HK-2 (cell line): Measurements from ENCODE around the gene ZNF77.
"Not testable (repeated sequence)": the region's sequence is repeated elsewhere in the genome, so short reads cannot be mapped to it uniquely, and the experiment has no call there.

ENCODE experiments used
- DNase-seq: peaks from one replicate; pipeline ENCODE4 v3.0.0-alpha.2; 2018; ENCODE audit not compliant: unreplicated experiment

ZNF77 gene

DNA sequence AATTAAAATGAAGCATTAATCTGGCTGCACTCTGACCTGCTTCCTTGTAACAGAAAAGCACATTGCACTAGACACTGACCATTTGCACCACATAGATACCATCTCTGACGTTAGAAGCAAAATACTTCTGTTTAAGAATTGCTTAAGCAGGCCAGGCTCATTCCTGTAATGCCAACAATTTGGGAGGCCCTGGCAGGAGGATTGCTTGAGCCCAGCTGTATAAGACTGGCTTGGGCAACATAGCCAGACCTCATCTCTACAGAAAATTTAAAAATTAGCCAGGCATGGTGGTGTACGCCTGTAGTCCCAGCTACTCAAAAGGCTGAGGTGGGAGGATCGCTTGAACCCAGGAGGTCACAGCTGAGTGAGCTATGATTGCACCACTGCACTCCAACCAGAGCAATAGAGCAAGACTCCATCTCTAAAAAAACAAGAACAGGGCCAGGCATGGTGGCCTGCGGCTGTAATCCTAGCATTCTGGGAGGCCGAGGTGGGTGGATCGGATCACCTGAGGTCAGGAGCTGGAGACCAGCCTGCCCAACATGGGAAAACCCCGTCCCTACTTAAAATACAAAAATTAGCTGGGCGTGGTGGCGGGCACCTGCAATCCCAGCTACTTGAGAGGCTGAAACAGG lies 25.5 kb upstream of the ZNF77 start:
- DNase-seq = peak; percentile 28

DNA sequence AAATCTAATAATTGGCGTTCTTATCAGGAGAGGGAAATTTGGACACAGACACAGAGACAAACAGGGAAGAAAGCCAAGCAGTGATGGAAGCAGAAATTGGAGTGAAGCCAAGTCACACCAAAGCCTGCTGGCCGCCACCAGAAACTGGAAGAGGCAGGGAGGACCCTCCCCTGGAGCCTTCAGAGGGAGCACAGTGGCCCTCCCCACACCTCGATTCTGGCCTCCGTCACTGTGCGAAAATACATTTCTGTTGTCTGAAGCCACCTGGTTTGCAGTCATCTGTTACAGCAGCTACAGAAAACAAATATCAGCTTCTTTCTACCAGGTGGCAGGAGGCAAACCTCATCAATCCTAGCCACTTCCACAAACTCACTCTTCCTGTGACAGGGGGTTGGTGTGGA lies 24.3 kb upstream of the ZNF77 start:
- no peak for DNase-seq

DNA sequence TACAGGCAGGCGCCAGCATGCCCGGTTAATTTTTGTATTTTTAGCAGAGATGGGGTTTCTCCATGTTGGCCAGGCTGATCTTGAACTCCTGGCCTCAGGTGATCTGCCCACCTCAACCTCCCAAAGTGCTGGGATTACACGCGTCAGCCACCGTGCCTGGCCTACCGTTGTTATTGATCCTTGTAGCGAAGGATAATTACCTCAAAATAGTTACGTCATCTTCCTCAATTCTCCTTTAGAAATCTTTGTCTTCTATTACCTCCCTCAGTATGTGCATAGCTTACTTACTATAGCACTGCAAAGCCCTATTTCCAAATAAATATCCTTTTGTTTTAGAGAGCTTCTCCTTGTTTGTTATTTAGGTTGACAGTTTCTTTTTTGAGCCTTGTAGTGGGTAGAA lies 23.2 kb upstream of the ZNF77 start:
- no peak for DNase-seq

DNA sequence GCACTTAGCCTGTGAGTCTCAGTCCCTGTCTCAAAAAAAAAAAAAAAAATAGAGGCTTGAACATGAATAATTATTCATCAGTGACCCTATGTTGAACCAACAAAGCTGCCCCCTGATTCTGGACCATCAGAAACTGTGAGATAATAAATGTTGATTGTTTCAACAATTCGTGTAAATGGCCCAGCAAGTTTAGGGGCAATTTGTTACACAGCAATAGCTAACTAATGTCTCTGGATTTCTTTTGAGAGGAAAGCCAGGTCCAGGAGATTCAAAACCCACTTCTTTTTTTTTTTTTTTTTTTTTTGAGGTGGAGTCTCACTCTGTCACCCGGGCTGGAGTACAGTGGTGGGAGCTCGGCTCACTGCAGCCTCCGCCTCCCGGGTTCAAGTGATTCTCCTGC lies 20.1 kb upstream of the ZNF77 start:
- DNase-seq = no peak

DNA sequence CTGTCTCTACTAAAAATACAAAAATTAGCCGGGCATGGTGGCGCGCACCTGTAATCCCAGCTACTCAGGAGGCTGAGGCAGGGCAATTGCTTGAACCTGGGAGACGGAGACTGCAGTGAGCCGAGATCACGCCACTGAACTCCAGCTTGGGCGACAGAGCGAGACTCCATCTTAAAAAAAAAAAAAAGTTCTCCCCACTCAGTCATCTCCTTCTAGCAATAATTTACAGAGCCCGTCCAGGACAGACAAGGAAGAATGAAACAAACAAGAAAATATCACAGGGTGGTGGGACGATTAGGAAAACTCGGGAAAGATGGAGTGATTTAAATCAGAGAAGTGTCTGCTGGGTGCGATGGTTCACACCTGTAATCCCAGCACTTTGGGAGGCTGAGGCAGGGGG lies 18.9 kb upstream of the ZNF77 start:
- DNase-seq = not testable (repeated sequence)

DNA sequence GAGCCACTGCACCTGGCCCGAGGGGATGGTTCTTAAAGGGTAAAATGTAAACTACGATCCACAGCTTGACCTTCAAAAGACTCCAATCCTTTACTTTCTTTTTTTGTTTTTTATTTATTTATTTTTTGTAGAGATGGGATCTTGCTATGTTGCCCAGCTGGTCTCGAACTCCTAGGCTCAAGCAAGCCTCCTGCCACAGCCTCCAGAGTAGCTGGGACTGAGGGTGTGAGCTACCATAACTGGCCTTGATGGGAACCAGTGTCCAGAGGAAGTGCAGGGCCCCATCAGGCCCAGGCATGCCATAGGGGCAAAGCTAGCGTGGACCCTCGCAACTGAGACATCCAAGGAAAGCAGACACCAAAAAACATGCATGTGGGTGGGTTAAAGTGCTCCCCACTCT lies 18.4 kb upstream of the ZNF77 start:
- DNase-seq = no peak

DNA sequence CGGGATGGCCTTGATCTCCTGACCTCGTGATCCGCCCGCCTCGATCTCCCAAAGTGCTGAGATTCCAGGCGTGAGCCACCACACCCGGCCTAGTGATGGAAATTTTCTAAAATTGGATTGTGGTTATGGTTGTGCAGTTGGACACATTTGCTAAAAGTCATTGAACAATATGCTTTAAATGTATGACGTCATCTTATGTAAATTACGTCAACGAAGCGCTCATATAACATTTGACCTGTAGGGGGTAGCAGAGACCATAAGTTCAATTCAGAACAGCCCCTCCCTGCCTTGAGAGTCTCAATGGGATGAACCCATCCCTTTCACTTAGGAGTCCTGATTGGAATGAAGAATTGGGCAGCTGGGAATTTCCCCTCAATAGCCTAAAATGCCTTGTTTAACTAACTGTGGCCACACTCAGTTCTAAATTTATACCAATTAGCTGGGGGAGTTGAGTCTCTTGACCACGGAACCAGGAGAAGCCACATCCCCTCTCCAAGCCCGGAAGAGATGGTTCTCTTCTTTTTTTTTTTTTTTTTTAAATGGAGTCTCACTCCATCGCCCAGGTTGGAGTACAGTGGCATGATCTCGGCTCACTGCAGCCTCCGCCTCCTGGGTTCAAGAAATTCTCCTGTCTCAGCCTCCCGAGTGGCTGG lies 17.4 kb upstream of the ZNF77 start:
- peak; percentile 41 for DNase-seq

DNA sequence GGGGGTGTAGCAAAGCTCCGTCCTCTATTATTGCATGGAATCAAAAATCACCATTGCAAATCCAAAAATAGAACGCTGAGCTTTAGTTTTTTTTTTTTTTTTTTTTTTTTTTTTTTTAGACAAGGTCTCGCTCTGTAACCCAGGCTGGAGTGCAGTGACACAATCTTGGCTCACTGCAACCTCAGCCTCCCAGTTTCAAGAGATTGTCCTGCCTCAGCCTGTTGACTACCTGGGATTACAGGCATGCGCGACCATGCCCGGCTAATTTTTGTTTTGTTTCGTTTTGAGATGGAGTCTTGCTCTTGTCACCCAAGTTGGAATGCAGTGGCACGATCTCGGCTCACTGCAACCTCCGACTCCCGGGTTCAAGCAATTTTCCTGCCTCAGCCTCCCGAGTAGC lies 15.3 kb upstream of the ZNF77 start:
- DNase-seq = no peak

DNA sequence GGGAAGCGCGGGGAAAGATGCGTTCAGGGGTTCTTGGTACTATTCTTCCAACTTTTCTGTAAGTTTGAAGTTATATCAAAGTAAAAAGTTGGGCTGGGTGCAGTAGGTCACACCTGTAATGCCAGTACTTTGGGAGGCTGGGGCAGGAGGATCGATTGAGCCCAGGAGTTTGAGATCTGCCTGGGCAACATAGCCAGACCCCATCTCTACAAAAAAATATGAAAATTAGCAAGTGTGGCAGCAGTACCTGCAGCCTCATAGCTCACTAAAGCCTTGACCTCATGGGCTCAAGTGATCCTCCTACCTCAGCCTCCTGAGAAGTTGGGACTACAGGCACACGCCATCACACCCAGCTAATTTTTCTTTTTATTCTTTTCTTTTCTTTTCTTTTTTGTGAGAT lies 12.4 kb upstream of the ZNF77 start:
- no peak for DNase-seq

DNA sequence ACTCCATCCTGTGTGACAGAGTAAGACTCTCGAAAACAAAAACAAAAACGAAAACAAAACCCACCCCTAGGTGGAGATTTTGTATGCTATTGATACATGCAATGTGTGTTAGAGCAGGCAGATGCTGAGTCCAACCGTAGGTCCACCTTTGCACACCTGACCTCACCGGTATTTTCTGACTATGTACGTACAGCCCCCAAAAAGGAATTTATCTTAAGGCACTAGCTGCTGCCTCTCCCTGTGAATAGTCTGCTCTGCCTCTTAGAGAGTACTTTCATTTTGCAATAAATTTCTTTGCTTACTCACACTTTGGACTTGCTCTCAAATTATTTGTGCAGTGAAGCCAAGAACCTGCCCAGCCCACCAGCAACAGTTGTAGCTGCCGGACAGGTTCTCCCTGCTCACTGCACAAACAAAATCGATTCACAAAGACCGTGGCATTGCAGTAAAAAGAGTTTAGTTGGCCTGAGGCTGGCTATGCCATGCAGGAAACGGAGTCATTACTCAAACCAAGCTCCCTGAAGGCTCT lies 8.2 kb upstream of the ZNF77 start:
- DNase-seq = no peak

DNA sequence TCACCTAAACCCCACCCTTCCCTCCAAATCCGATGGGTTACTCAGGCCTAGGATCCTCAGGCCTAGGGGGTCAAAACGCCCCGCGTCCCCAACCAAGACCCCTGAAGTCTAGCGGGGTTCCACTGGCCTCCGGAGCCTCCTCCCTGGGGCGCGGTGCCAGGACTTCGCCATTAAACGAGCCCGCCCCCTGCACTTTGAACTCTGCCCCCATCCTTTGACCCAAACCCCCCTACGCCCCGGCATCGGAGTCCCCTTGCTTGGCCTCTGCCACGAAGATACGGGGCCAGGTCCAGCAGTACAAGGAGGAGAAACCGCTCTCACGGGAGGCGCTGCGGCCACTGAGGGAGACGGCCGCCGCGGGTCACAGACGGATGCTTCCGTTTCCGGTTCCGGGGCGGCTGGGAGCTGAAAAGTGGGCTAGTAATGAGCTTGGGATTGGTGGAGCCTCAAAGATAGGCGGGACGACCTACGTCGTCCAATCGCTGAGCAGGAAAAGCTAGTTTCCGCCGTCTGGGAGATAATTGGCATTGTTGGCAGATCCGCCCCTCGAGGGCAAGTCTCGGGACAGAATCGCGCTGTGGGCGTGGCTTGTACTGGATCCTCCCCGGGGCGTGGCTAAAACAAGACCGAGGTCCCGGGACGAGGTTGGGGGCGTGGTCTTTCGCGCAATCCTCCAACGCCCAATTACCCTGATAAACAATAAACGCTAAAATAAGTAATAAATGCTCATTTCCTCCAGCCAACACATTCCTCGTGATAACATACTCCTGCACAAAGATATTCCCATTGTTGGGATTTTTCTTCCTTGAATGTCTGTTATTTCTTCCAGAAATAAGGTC lies 5.7 kb upstream of the ZNF77 start:
- DNase-seq = peak; percentile 100

DNA sequence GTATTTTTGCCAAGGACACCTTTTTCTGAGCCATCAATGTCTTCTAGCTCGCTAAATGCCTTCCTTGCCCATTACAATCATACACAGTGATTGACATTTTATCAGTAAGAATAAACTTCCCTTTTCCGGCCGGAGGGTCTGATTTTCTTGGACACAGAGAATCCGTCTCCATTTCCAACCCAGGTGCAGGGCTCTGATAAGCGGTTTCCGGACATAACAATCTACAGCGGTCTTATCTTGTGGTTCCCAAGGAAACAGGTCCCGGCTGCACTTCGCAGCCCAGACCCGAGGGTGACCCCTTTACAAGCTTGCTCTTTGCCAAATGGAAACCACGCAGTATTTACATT lies 5.1 kb upstream of the ZNF77 start:
- DNase-seq = no peak

DNA sequence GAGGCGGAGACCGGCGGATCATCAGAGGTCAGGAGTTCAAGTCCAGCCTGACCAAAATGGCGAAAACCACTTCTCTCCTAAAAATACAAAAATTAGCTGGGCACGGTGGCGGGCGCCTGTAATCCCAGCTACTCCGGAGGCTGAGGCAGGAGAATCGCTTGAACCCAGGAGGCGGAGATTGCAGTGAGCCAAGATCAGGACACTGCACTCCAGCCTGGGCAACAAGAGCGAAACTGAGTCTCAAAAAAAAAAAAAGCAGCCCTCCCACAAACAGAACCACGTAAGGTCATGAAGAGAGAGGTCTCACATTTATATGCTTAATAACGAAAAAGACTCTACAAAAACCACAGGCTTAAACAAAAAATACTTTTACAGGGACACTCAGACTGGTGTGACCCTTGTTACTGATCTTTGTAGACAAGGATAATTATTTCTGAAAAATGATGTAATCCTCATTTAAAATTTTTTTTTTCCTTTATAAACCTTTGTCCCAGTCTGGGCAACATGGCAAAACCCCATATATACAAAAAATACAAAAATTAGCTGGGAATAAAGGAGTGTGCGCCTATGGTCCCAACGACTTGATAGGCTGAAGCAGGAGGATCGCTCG lies 909 bp upstream of the ZNF77 start:
- no peak for DNase-seq

DNA sequence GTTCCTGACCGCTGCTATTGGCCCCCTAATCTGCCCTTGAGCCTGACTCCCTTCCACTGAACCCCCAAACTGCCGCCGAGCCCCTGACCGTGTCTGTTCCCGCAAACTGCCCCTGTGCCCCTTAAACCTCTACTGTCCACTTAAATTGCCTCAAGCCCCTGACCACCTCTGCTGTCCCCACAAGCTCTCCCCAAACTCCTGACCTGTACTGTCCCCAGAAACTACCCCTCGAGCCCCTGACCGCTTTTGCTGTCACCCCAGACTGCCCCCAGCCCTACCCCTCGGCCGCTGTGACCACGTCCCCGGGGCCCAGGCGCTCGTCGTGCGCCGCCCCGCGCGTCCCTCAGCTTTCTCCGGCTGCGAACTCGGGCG lies 382 bp downstream of the ZNF77 start:
- no peak for DNase-seq

DNA sequence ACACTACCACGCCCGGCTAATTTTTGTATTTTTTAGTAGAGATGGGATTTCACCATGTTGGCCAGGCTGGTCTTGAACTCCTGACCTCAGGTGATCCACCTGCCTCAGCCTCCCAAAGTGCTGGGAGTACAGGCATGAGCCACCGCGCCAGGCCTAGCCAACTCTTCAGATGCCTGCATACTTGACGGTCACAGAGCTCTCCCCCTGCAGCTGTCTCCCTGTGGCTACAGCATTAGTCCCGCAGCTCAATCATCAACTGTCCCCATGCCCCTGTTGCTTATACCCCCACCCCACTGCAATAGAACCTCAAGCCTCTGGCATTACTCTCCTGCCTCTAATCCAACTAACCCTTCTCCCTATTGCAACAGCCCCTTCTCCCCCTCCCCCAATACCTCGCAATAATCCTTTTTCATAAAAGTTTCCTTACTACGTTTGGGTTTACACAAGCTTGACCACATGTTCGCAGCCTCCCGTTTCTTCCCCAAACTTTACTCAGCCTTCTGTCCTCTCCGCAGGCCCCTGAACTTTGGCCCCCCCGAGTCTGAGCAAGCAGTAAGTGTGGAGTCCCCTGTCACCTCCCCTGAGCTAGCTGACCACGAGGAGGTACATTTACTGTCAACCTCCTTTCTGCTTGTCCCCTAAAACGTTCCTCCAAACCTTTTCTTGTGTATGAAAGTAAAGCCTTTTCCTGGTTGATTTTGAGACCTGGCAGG lies 1.7 kb downstream of the ZNF77 start:
- no peak for DNase-seq

DNA sequence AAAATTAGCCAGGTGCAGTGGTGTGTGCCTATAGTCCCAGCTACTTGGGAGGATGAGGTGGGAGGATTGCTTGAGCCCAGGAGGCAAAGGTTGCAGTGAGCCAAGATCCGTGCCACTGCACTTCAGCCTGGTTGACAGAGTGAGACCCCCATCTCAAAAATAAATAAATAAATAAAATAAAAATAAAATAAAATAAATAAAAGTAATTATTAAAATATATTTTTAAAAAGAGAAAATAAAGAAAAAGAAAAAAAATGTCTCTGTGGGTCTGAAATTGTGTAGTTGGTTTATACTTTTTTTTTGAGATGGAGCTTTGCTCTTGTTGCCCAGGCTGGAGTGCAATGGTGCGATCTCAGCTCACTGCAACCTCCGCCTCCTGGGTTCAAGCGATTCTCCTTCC lies 8.9 kb downstream of the ZNF77 start:
- not testable (repeated sequence) for DNase-seq

DNA sequence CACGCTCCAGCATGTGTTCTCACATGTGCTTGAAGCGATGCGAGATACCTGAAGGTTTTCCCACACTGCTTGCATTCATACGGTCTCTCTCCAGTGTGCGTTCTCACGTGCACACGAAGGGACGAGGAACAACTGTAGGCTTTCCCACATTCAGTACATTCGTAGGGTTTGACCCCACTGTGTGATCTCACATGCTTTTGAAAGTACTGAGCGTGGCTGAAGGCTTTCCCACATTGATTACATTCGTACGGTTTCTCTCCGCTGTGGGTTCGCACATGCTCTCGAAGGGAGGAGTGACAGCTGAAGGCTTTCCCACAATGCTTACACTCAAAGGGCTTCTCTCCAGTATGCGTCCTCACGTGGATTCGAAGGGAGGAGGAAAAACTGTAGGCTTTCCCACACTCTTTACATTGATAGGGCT lies 11.3 kb downstream of the ZNF77 start:
- no peak for DNase-seq

DNA sequence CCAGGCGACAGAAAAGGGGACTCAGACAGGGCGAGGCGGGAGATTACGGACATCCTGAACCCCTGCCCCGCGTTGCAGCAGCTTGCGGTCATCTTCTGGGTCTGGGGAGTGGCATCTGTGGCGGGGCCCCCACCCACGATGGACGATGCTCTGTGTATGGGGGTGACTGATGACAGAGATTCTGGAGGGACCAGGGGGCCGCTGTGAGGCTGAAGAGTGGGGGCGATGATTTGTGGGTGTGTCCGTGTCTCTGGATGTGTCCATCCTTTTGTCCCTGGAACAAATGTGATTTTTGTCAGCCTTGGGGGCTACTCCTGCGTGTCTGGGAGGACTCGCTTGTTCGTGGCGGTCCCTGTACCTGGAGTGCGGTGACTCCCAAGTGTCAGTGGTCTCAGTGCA lies 17.7 kb downstream of the ZNF77 start:
- no peak for DNase-seq

DNA sequence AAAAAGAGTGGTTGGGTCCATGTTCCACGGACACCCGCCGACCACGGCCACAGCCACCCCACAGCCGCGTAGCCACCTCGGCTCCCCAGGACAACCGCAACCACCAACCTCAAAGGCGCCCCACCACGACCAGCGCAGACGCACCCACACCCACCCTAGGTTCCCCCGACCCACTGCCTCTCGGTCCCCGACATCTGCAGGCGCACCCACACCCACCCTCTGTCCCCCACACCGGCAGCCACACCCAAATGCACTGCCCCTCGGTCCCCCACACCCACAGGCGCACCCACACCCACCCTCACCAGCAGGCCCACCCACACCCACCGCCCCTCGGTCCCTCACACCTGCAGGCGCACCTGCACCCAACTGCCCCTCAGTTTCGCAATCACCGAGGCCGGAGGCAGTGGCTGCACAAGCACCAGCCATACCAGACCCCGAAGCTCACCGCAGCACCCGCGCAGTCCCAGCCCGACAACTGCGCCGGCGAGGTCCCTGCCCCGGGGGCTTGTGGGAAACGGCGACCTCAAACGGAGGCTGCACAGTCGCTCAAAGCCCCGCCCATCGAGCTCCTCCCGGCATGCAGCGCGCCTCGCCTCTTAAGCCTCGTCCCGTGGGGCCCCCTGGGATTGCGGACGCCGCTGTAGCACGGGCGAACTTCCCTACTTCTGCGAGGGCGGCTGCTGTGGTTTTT lies 18.3 kb downstream of the ZNF77 start:
- no peak for DNase-seq

DNA sequence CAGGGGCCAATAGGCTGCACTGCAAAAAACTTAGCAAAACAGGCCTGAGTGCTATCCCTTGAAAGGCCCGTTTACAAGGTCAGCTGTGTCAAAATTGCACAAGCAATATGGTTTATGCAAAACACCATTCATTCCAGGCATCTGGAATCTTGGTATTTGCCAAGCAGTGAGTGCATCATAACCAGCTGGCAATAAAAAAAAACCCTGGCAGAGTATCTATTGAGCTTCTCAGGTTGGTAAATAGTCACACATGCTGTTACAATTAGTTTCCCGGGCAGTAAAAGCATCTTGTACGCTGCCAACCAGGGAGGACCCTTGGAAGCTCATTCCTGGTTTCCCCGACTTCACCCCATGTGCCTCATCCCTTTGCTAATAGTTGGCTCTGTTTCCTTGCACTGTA lies 21.3 kb downstream of the ZNF77 start:
- DNase-seq = no peak

DNA sequence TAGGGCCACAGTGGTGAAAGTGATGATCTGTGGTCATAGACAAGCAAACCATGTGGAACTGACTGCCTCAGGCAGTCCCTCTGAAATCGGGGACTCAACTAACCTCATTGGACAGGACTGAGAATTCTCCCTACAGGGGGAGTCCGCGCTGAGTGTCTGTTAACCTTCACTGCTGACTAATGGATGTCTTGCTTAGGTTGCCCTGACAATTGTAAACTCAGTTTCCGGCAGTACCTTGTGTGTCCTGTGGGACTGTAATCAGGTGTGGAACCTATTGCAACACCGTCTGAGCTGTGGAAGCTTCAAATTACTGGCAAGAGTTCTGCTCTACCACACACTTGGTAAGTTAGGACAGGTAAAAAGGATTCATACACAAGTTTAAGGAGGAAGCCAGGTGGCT lies 21.8 kb downstream of the ZNF77 start:
- no peak for DNase-seq
